Cardiac muscle cell (in vitro differentiated cells and primary cell): Measurements from ENCODE around the gene CUBN. TPM values are rescaled to one million over a fixed set of nuclear protein-coding genes. Genes with fewer than 3 reads are reported as not detected.

Experiments
- DNase-seq, 2 donors: peaks; one replicate each; pipeline versions ENCODE4 v3.0.0 to v3.0.0-alpha.2; 2010 to 2017; ENCODE audit warnings: low read depth in 1 of 2, low spot score in 1 of 2
- H3K27ac ChIP-seq: fragments of 200-600 bp; sonication (generic); 2 replicates; pipeline ENCODE4 v1.5.1; 2016
- H3K27me3 ChIP-seq: fragments of 200-600 bp; sonication (generic); 2 replicates; pipeline ENCODE4 v1.6.0; 2016; ENCODE audit warnings: control low read depth
- H3K36me3 ChIP-seq: fragments of 200-600 bp; sonication (generic); 2 replicates; pipeline ENCODE4 v1.5.1; 2016; ENCODE audit warnings: control low read depth
- H3K4me1 ChIP-seq: fragments of 200-600 bp; sonication (generic); 2 replicates; pipeline ENCODE4 v1.8.1; 2017; ENCODE audit warnings: low read depth, mild to moderate bottlenecking, mixed run types
- H3K4me3 ChIP-seq: fragments of 200-600 bp; sonication (generic); 2 replicates; pipeline ENCODE4 v1.5.1; 2016; ENCODE audit warnings: mild to moderate bottlenecking
- H3K9me3 ChIP-seq: fragments of 200-600 bp; sonication (generic); 2 replicates; pipeline ENCODE4 v1.5.1; 2017; ENCODE audit warnings: low read depth, mild to moderate bottlenecking, control low read depth
- polyA plus RNA-seq: library from polyadenylated mRNA; unstranded; fragments of >200 nt; fragmentation: Nextera tagmentation; extraction: Ambion mirVana; gene quantifications from 2 replicates; pipeline ENCODE4 v1.2.1, GENCODE V29; 2016
- total RNA-seq: library from RNA; depleted of rRNA; stranded (reverse); fragments of >200 nt; gene quantifications from 2 replicates; pipeline ENCODE4 v1.2.3, GENCODE V29; 2016
- TF ChIP-seq, protein P1 (sequence below): IDR thresholded peaks from 2 replicates; pipeline ENCODE4 v1.5.1; 2012; ENCODE audit warnings: low read depth, mild to moderate bottlenecking, low read length

CUBN gene
- total and polyA plus RNA-seq, 2 experiments from 2014 or later = 0.79 to 2.7 TPM

- Histone ChIP-seq H3K27me3 (no peaks in the 10 kb centered on the region), H3K4me1 (no peaks in the 10 kb centered on the region), H3K27ac (no peak overlapping the region), H3K4me3 (no peak overlapping the region), H3K36me3 (no peaks in the 10 kb centered on the region), H3K9me3 (no peaks in the 10 kb centered on the region)
- DNase-seq = no peak
- TF ChIP-seq, protein P1, sequence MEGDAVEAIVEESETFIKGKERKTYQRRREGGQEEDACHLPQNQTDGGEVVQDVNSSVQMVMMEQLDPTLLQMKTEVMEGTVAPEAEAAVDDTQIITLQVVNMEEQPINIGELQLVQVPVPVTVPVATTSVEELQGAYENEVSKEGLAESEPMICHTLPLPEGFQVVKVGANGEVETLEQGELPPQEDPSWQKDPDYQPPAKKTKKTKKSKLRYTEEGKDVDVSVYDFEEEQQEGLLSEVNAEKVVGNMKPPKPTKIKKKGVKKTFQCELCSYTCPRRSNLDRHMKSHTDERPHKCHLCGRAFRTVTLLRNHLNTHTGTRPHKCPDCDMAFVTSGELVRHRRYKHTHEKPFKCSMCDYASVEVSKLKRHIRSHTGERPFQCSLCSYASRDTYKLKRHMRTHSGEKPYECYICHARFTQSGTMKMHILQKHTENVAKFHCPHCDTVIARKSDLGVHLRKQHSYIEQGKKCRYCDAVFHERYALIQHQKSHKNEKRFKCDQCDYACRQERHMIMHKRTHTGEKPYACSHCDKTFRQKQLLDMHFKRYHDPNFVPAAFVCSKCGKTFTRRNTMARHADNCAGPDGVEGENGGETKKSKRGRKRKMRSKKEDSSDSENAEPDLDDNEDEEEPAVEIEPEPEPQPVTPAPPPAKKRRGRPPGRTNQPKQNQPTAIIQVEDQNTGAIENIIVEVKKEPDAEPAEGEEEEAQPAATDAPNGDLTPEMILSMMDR = no peak
These were observed 225.6 kb downstream of the CUBN start for GRCh38 chr10:16904049-16904448.

DNA sequence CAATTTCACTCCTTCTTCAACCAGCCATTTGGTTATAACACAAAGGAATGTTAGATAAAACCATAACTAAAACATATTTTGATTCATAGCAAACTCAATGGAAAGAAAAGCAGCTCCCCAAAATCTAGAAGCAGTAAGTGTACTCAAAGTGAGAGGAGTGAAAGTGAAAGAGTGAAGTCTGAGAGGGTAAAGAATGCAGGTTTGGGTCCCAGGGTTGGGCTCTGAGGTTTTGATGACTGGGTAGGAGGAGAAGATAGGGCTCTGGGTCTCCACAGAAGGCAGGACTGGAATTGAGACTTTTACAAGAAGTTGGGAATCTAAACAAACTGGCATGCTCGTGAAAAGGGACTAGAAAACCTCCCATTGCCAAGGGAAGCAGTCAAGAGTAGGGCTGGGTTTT is 227.0 kb downstream of the CUBN start:
- Histone ChIP-seq H3K27ac (no peak overlapping the region), H3K4me3 (no peak overlapping the region), H3K36me3 (no peaks in the 10 kb centered on the region), H3K9me3 (no peaks in the 10 kb centered on the region), H3K4me1 (no peaks in the 10 kb centered on the region), H3K27me3 (no peaks in the 10 kb centered on the region)
- TF ChIP-seq, protein P1 = no peak
- no peak for DNase-seq

- Histone ChIP-seq H3K4me3 (no peak overlapping the region), H3K9me3 (no peaks in the 10 kb centered on the region), H3K27ac (no peak overlapping the region), H3K36me3 (no peaks in the 10 kb centered on the region), H3K4me1 (no peaks in the 10 kb centered on the region), H3K27me3 (no peaks in the 10 kb centered on the region)
- DNase-seq = no peak
- TF ChIP-seq, protein P1 = no peak
These were observed 228.5 kb downstream of the CUBN start for GRCh38 chr10:16901106-16901505.

DNA sequence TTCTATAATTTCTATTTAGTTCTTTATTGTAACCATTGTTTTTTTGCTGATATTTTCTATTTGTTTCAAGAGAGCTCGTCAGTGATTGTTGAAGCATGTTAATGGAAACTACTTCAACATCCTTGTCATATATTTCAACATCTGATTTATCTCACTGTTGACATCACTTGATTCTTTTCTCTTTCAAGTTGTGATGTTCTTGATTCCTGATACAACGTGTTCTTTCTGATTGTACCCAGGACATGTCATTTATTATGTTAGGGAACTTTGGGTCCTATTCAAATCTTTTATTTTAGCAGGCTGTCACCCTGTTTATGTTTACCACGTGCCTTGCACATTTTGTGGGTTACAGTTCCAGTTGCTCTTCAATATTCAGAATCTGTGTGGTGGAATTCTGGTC is 232.6 kb downstream of the CUBN start:
- H3K4me1 ChIP-seq = no peaks in the 10 kb centered on the region
- TF ChIP-seq, protein P1 = no peak
- H3K27me3 ChIP-seq = no peaks in the 10 kb centered on the region
- no peak for DNase-seq
- H3K36me3 ChIP-seq = no peaks in the 10 kb centered on the region
- no peaks in the 10 kb centered on the region for H3K9me3 ChIP-seq
- H3K27ac ChIP-seq = no peak overlapping the region
- H3K4me3 ChIP-seq = no peak overlapping the region

GRCh38 chr10:16894821-16895220 is 234.8 kb downstream of the CUBN start:
- TF ChIP-seq, protein P1 = no peak
- Histone ChIP-seq H3K9me3 (no peaks in the 10 kb centered on the region), H3K36me3 (no peaks in the 10 kb centered on the region), H3K4me3 (no peak overlapping the region), H3K27ac (no peak overlapping the region), H3K4me1 (no peaks in the 10 kb centered on the region), H3K27me3 (no peaks in the 10 kb centered on the region)
- peak in 1 of 2 donors; percentile 37 for DNase-seq

DNA sequence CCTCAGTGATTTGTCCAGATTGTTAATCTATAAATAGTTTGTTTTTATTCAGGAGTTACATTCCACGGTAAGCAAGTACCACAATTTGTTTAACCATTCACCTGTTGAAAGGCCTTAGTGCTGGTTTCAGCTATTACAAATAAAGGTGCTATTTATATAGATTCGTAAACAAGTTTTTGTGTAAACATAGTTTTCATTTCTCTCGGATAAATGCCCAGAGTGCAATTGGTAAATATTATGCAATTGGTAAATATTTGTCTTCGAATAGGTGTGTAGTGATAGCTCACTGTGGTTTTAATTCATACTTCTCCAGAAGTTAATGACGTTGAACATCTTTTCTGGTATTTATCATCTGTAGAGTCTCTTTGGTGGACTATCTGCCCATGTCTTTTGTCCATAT is 235.9 kb downstream of the CUBN start:
- H3K4me1 ChIP-seq = no peaks in the 10 kb centered on the region
- no peak overlapping the region for H3K27ac ChIP-seq
- no peaks in the 10 kb centered on the region for H3K9me3 ChIP-seq
- DNase-seq = no peak
- H3K27me3 ChIP-seq = no peaks in the 10 kb centered on the region
- TF ChIP-seq, protein P1 = no peak
- no peaks in the 10 kb centered on the region for H3K36me3 ChIP-seq
- no peak overlapping the region for H3K4me3 ChIP-seq
